NCI-H748 treated with DMSO at 0.1 percent for 48 hours (cell line): ENCODE data around the gene P3H3.

Source experiments
- DNase-seq: peaks from one replicate; lab custom pipeline; 2025; lab: John Stamatoyannopoulos, UW

The P3H3 gene

GRCh38 chr12:6799147-6799546 lies 29.1 kb upstream of the P3H3 start:
- no peak for DNase-seq

- no peak for DNase-seq
Measured at GRCh38 chr12:6807170-6807569, 21.0 kb upstream of the P3H3 start.

GRCh38 chr12:6809056-6809455 lies 19.2 kb upstream of the P3H3 start:
- no peak for DNase-seq

- no peak for DNase-seq
Measured at GRCh38 chr12:6810758-6811157, 17.4 kb upstream of the P3H3 start.

- no peak for DNase-seq
Measured at GRCh38 chr12:6813363-6813762, 14.8 kb upstream of the P3H3 start.

- DNase-seq, result no peak
Measured at GRCh38 chr12:6816598-6816997, 11.6 kb upstream of the P3H3 start.

GRCh38 chr12:6817098-6817497 lies 11.1 kb upstream of the P3H3 start:
- DNase-seq, result no peak

GRCh38 chr12:6817662-6818157 lies 10.5 kb upstream of the P3H3 start:
- no peak for DNase-seq

- DNase-seq, result no peak
Measured at GRCh38 chr12:6818222-6818621, 10.0 kb upstream of the P3H3 start.

GRCh38 chr12:6818645-6819044 lies 9.6 kb upstream of the P3H3 start:
- DNase-seq, result no peak

GRCh38 chr12:6819106-6820030 lies 8.8 kb upstream of the P3H3 start:
- DNase-seq, result no peak

- DNase-seq, result no peak
Measured at GRCh38 chr12:6820166-6820565, 8.0 kb upstream of the P3H3 start.

- DNase-seq, result peak; percentile 31
Measured at GRCh38 chr12:6821591-6822425, 6.4 kb upstream of the P3H3 start, which contains the start of gene GPR162. Gene GPR162, plus strand, starts transcription at chr12:6821821. Its CDS starts 2,078 bp downstream, at chr12:6823899.

GRCh38 chr12:6822426-6823135 lies 5.6 kb upstream of the P3H3 start:
- DNase-seq, result no peak

GRCh38 chr12:6823182-6824084 lies 4.8 kb upstream of the P3H3 start:
- DNase-seq, result no peak

GRCh38 chr12:6824085-6824775 lies 4.0 kb upstream of the P3H3 start:
- no peak for DNase-seq

- no peak for DNase-seq
Measured at GRCh38 chr12:6824901-6825381, 3.3 kb upstream of the P3H3 start.

- DNase-seq, result peak; percentile 76
Measured at GRCh38 chr12:6825398-6826124, 2.6 kb upstream of the P3H3 start.

GRCh38 chr12:6826125-6826733 lies 2.0 kb upstream of the P3H3 start:
- DNase-seq, result no peak
